H1 (cell line): ENCODE measurements around the gene ZNF548. TPM values are rescaled to one million over a fixed set of nuclear protein-coding genes. Genes with fewer than 3 reads are reported as not detected.

ENCODE experiments used
- ATF2 ChIP-seq: IDR thresholded peaks from 2 replicates; pipeline ENCODE4 v1.6.1; 2012; ENCODE audit warnings: low read length, inconsistent platforms
- CBX8 ChIP-seq: fragments of 300-800, 300-1000 bp; sonication (generic); IDR thresholded peaks from 2 replicates; pipeline ENCODE4 v1.7.1; 2016; ENCODE audit warnings: low read depth, low read length, borderline replicate concordance
- EZH2 ChIP-seq: fragments of 200-600 bp; sonication (generic); IDR thresholded peaks from 2 replicates; pipeline ENCODE4 v1.7.1; 2012; ENCODE audit warnings: low read depth, mild to moderate bottlenecking, moderate library complexity, low read length, inconsistent platforms; ENCODE audit not compliant: severe bottlenecking
- GTF2F1 ChIP-seq: IDR thresholded peaks from 2 replicates; pipeline ENCODE4 v1.6.1; 2012; ENCODE audit warnings: low read depth, low read length, improper control_type of control experiment, borderline replicate concordance
- KDM5A ChIP-seq: fragments of 200-600 bp; IDR thresholded peaks from 2 replicates; pipeline ENCODE4 v1.7.1; 2012; ENCODE audit warnings: mild to moderate bottlenecking, low read length, inconsistent platforms, mixed read lengths
- NANOG ChIP-seq: IDR thresholded peaks from 2 replicates; pipeline ENCODE4 v1.6.1; 2011; ENCODE audit warnings: low read length, low read depth, mild to moderate bottlenecking, inconsistent platforms; ENCODE audit not compliant: insufficient read depth, poor library complexity, severe bottlenecking
- NRF1 ChIP-seq: IDR thresholded peaks from 2 replicates; pipeline ENCODE4 v1.6.1; 2011; ENCODE audit warnings: mild to moderate bottlenecking, low read depth, low read length, improper control_type of control experiment
- PHF8 ChIP-seq: fragments of 200-600 bp; sonication (generic); conservative IDR thresholded peaks from 2 replicates; pipeline ENCODE4 v1.7.1; 2012; ENCODE audit warnings: low read depth, mild to moderate bottlenecking, inconsistent platforms, low read length, moderate library complexity
- POU5F1 ChIP-seq: IDR thresholded peaks from 2 replicates; pipeline ENCODE4 v1.6.1; 2011; ENCODE audit warnings: low read depth, mild to moderate bottlenecking, low read length, moderate library complexity
- RXRA ChIP-seq: IDR thresholded peaks from 2 replicates; pipeline ENCODE4 v1.6.1; 2011; ENCODE audit warnings: low read depth, mild to moderate bottlenecking, low read length, moderate library complexity; ENCODE audit not compliant: insufficient read depth
- SAP30 ChIP-seq: fragments of 300-600 bp; sonication (generic); IDR thresholded peaks from 2 replicates; pipeline ENCODE4 v1.7.1; 2012; ENCODE audit warnings: low read length, moderate library complexity, mild to moderate bottlenecking, inconsistent platforms; ENCODE audit not compliant: insufficient read depth, insufficient replicate concordance
- SRF ChIP-seq: IDR thresholded peaks from 2 replicates; pipeline ENCODE4 v1.6.1; 2011; ENCODE audit warnings: mild to moderate bottlenecking, low read depth, low read length, moderate library complexity
- SUZ12 ChIP-seq: fragments of 200-600 bp; sonication (generic); IDR thresholded peaks from 2 replicates; pipeline ENCODE4 v1.6.1; 2012; ENCODE audit warnings: mild to moderate bottlenecking, inconsistent platforms, low read length, moderate library complexity, mixed read lengths
- TAF7 ChIP-seq: optimal IDR thresholded peaks from 2 replicates; pipeline ENCODE3; 2011; ENCODE audit warnings: low read depth, mild to moderate bottlenecking, inconsistent platforms, low read length, moderate library complexity, borderline replicate concordance
- TBP ChIP-seq: IDR thresholded peaks from 2 replicates; pipeline ENCODE4 v1.6.1; 2011; ENCODE audit warnings: low read depth, low read length, improper control_type of control experiment
- USF2 ChIP-seq: IDR thresholded peaks from 2 replicates; pipeline ENCODE4 v1.6.1; 2011; ENCODE audit warnings: low read length, improper control_type of control experiment
- polyA plus RNA-seq, 7 experiments: library from polyadenylated mRNA; depleted of rRNA in 3 of 7; stranded (reverse) in 5 of 7; unstranded in 2 of 7; fragments of >200 nt in 5 of 7; fragments of 200-250 nt in 2 of 7; gene quantifications; 1 replicate in 5 of 7; 2 replicates in 1 of 7; 4 replicates in 1 of 7; pipeline versions ENCODE4 v1.2.1 to v1.2.3, GENCODE V29; 2011 to 2013; ENCODE audit warnings: missing spikeins in 2 of 7, mixed read lengths in 2 of 7
- total RNA-seq: library from RNA; stranded (reverse); fragmentation: NEBNext Ultra II Directional; extraction: Animal tissue kit (Norgen Biotek cat#: 25700); gene quantifications from 2 replicates; pipeline ENCODE4 v1.2.1, GENCODE V29; 2021
- TF ChIP-seq, protein P1 (sequence below), 3 experiments: IDR thresholded peaks; 1 replicate in 2 of 3; 2 replicates in 1 of 3; pipeline versions ENCODE4 v1.5.1 to v1.6.1; 2011; ENCODE audit warnings: low read length in 3 of 3, mild to moderate bottlenecking in 3 of 3, inconsistent platforms in 2 of 3, low read depth in 1 of 3, moderate library complexity in 1 of 3; ENCODE audit not compliant: insufficient read depth in 1 of 3; ENCODE audit errors: control extremely low read depth in 1 of 3
- TF ChIP-seq, protein P2 (sequence below): IDR thresholded peaks from 2 replicates; pipeline ENCODE4 v1.6.1; 2012; ENCODE audit warnings: inconsistent platforms

ZNF548 gene
- total and polyA plus RNA-seq, 2 of the 8 experiments (the other 6 are each of a cell fraction or from before 2014, with no cell fraction given) = 7.4 to 9.9 TPM

DNA sequence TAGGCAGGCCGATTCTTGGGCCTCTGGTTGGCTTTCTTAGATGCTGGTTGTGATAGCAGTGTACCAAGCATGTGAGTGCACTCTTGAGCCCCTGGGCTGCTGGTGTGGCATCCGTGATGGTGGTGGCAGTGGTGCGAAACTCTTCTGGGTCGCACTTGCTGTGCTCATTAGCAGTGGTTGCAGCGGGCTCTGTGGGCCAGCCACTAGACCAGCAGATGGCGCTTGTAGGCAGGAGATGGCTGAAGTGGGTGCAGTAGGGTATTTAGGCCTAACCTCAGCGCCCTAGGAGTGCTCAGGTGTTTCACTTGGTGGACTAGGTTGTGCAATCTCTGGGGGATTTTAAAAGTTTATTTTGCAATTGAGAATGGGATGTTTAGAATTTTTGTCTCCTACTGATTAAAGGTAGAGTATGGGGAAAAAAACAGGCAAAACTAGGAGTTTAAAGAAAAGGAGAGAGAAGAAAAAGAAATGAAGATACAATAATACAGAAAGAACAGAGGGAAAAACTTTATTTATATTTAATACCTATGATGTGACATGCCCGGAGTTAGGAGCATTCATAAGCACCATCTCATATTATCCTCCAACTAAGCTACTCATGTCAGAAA, 17.0 kb downstream of the ZNF548 start (continued):
- no peak for TF ChIP-seq USF2
- TF ChIP-seq KDM5A = no peak; the same call in 1 of the 2 replicates
- no peak for TF ChIP-seq SUZ12
- TF ChIP-seq TAF7 = no peak
- TF ChIP-seq CBX8 = no peak
- no peak for TF ChIP-seq SAP30
- no peak for TF ChIP-seq EZH2
- no peak for TF ChIP-seq ATF2
- TF ChIP-seq NRF1 = no peak
- TF ChIP-seq TBP = 0 out of 2 replicates have a peak, but pooled peaks have one; percentile 16
- no peak for TF ChIP-seq POU5F1
- TF ChIP-seq GTF2F1 = no peak
- no peak for TF ChIP-seq RXRA
- TF ChIP-seq SRF = no peak
- TF ChIP-seq PHF8 = no peak
- TF ChIP-seq, protein P1, sequence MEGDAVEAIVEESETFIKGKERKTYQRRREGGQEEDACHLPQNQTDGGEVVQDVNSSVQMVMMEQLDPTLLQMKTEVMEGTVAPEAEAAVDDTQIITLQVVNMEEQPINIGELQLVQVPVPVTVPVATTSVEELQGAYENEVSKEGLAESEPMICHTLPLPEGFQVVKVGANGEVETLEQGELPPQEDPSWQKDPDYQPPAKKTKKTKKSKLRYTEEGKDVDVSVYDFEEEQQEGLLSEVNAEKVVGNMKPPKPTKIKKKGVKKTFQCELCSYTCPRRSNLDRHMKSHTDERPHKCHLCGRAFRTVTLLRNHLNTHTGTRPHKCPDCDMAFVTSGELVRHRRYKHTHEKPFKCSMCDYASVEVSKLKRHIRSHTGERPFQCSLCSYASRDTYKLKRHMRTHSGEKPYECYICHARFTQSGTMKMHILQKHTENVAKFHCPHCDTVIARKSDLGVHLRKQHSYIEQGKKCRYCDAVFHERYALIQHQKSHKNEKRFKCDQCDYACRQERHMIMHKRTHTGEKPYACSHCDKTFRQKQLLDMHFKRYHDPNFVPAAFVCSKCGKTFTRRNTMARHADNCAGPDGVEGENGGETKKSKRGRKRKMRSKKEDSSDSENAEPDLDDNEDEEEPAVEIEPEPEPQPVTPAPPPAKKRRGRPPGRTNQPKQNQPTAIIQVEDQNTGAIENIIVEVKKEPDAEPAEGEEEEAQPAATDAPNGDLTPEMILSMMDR (IDR thresholded peaks at IDR 0.05; ENCODE audit: control extremely low read depth in 1 of 3, insufficient read depth in 1 of 3, low read depth in 1 of 3, low read length in 3 of 3) = peak; percentile 91 to 96 (median 93)
- TF ChIP-seq, protein P2, sequence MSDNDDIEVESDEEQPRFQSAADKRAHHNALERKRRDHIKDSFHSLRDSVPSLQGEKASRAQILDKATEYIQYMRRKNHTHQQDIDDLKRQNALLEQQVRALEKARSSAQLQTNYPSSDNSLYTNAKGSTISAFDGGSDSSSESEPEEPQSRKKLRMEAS = no peak
- no peak for TF ChIP-seq NANOG
